Mucosa of gallbladder (tissue), 1 donor: ENCODE results near the gene TMEM156. TPM values are rescaled to one million over a fixed set of nuclear protein-coding genes. Genes with fewer than 3 reads are reported as not detected.
"Not testable (repeated sequence)": the region's sequence is repeated elsewhere in the genome, so short reads cannot be mapped to it uniquely, and the experiment has no call there.

Experiments used
- DNase-seq: peaks from one replicate; pipeline ENCODE4 v3.0.0-alpha.2; 2020; ENCODE audit warnings: low spot score
- total RNA-seq: library from RNA; stranded (reverse); gene quantifications from one replicate; pipeline ENCODE4 v1.2.1, GENCODE V29; 2021
- donor health status: DM: no; HTN: no; CAD: no.

Gene TMEM156
- total RNA-seq, 1 donor from 2014 or later: 3.3 TPM

- DNase-seq: no peak
Observed at GRCh38 chr4:38957893-38958292, 74.3 kb downstream of the TMEM156 start.

- DNase-seq: no peak
Observed at GRCh38 chr4:38957261-38957815, 74.9 kb downstream of the TMEM156 start.

- no peak for DNase-seq
Observed at GRCh38 chr4:38955957-38956356, 76.3 kb downstream of the TMEM156 start.

GRCh38 chr4:38954727-38955126 is 77.5 kb downstream of the TMEM156 start:
- no peak for DNase-seq

GRCh38 chr4:38952017-38952416 is 80.2 kb downstream of the TMEM156 start:
- DNase-seq: no peak

- no peak for DNase-seq
Observed at GRCh38 chr4:38951598-38951997, 80.6 kb downstream of the TMEM156 start.

- no peak for DNase-seq
Observed at GRCh38 chr4:38950734-38951133, 81.5 kb downstream of the TMEM156 start.

- DNase-seq: no peak
Observed at GRCh38 chr4:38950159-38950558, 82.0 kb downstream of the TMEM156 start.

- no peak for DNase-seq
Observed at GRCh38 chr4:38949411-38950051, 82.7 kb downstream of the TMEM156 start.

- DNase-seq: peak; percentile 50
Observed at GRCh38 chr4:38948551-38948950, 83.7 kb downstream of the TMEM156 start.

- no peak for DNase-seq
Observed at GRCh38 chr4:38946919-38947318, 85.3 kb downstream of the TMEM156 start.

- DNase-seq: no peak
Observed at GRCh38 chr4:38944440-38944839, 87.8 kb downstream of the TMEM156 start.

- DNase-seq: peak; percentile 80
Observed at GRCh38 chr4:38943343-38943742, 88.9 kb downstream of the TMEM156 start.

- not testable (repeated sequence) for DNase-seq
Observed at GRCh38 chr4:38941906-38942305, 90.3 kb downstream of the TMEM156 start.

GRCh38 chr4:38940476-38940875 is 91.7 kb downstream of the TMEM156 start:
- DNase-seq: no peak

- DNase-seq: no peak
Observed at GRCh38 chr4:38939165-38939564, 93.0 kb downstream of the TMEM156 start.

GRCh38 chr4:38935391-38936073 is 96.7 kb downstream of the TMEM156 start:
- DNase-seq: no peak

- DNase-seq: no peak
Observed at GRCh38 chr4:38931125-38931524, 101.1 kb downstream of the TMEM156 start.

GRCh38 chr4:38930707-38931106 is 101.5 kb downstream of the TMEM156 start:
- DNase-seq: no peak

- no peak for DNase-seq
Observed at GRCh38 chr4:38930204-38930603, 102.0 kb downstream of the TMEM156 start.

- no peak for DNase-seq
Observed at GRCh38 chr4:38928974-38929373, 103.2 kb downstream of the TMEM156 start.

GRCh38 chr4:38928568-38928967 is 103.6 kb downstream of the TMEM156 start:
- no peak for DNase-seq

- DNase-seq: no peak
Observed at GRCh38 chr4:38926896-38927295, 105.3 kb downstream of the TMEM156 start.
